IgD-negative memory B cell (primary cell): Measurements from ENCODE around the gene SELPLG. TPM values are rescaled to one million over a fixed set of nuclear protein-coding genes. Genes with fewer than 3 reads are reported as not detected.

Experiments
- H3K27ac Mint-ChIP-seq, 3 donors: one replicate each; pipeline ENCODE4 v1.8.0; 2020 to 2022; ENCODE audit warnings: mild to moderate bottlenecking in 3 of 3, mixed read lengths in 3 of 3, moderate library complexity in 1 of 3
- H3K27me3 Mint-ChIP-seq: one replicate; pipeline ENCODE4 v1.8.0; 2021; ENCODE audit warnings: mixed read lengths
- H3K36me3 Mint-ChIP-seq: one replicate; pipeline ENCODE4 v1.8.0; 2020; ENCODE audit warnings: mild to moderate bottlenecking, mixed read lengths
- H3K4me1 Mint-ChIP-seq, 3 donors: one replicate each; pipeline ENCODE4 v1.8.0; 2020 to 2022; ENCODE audit warnings: mixed read lengths in 3 of 3, mild to moderate bottlenecking in 1 of 3
- H3K4me3 Mint-ChIP-seq, 4 donors: one replicate each; pipeline ENCODE4 v1.8.0; 2020 to 2022; ENCODE audit warnings: mild to moderate bottlenecking in 4 of 4, mixed read lengths in 4 of 4, moderate library complexity in 3 of 4
- H3K9me3 Mint-ChIP-seq, 3 donors: one replicate each; pipeline ENCODE4 v1.8.0; 2020 to 2021; ENCODE audit warnings: mixed read lengths in 3 of 3, mild to moderate bottlenecking in 1 of 3
- polyA plus RNA-seq: library from polyadenylated mRNA; unstranded; fragments of 300-500 nt; fragmentation: Illumina TruSeq; gene quantifications from one replicate; pipeline ENCODE4 v1.2.3, GENCODE V29; 2021

SELPLG gene
- polyA plus RNA-seq, 1 donor from 2014 or later: 37.0 TPM

- Mint-ChIP-seq H3K4me1 (peaks cover 0 to 5% (median 0%) of the 10 kb centered on the region in 3 donors), H3K27ac (no peak overlapping the region), H3K4me3 (no peak overlapping the region), H3K9me3 (no peaks in the 10 kb centered on the region), H3K36me3 (peaks cover 2% of the 10 kb centered on the region), H3K27me3 (peaks cover 1% of the 10 kb centered on the region)
Measured at GRCh38 chr12:108602976-108603704, 30.6 kb downstream of the SELPLG start.

GRCh38 chr12:108602209-108602705 lies 31.4 kb downstream of the SELPLG start:
- peaks cover 0 to 5% (median 3%) of the 10 kb centered on the region in 3 donors for H3K4me1 Mint-ChIP-seq
- H3K27me3 Mint-ChIP-seq: no peaks in the 10 kb centered on the region
- H3K4me3 Mint-ChIP-seq: no peak overlapping the region
- no peak overlapping the region for H3K27ac Mint-ChIP-seq
- no peaks in the 10 kb centered on the region for H3K9me3 Mint-ChIP-seq
- H3K36me3 Mint-ChIP-seq: peaks cover 2% of the 10 kb centered on the region

GRCh38 chr12:108600702-108601007 lies 33.0 kb downstream of the SELPLG start:
- H3K27me3 Mint-ChIP-seq: no peaks in the 10 kb centered on the region
- H3K27ac Mint-ChIP-seq: no peak overlapping the region
- no peak overlapping the region for H3K4me3 Mint-ChIP-seq
- peaks cover 2% of the 10 kb centered on the region for H3K36me3 Mint-ChIP-seq
- H3K9me3 Mint-ChIP-seq: no peaks in the 10 kb centered on the region
- peaks cover 0 to 5% (median 3%) of the 10 kb centered on the region in 3 donors for H3K4me1 Mint-ChIP-seq

GRCh38 chr12:108599948-108600701 lies 33.6 kb downstream of the SELPLG start:
- Mint-ChIP-seq H3K4me1 (peaks cover 0 to 5% (median 3%) of the 10 kb centered on the region in 3 donors), H3K4me3 (no peak overlapping the region), H3K27me3 (no peaks in the 10 kb centered on the region), H3K27ac (no peak overlapping the region), H3K9me3 (no peaks in the 10 kb centered on the region), H3K36me3 (peaks cover 2% of the 10 kb centered on the region)

GRCh38 chr12:108599541-108599940 lies 34.2 kb downstream of the SELPLG start:
- no peaks in the 10 kb centered on the region for H3K27me3 Mint-ChIP-seq
- peaks cover 0 to 5% (median 3%) of the 10 kb centered on the region in 3 donors for H3K4me1 Mint-ChIP-seq
- H3K36me3 Mint-ChIP-seq: peaks cover 2% of the 10 kb centered on the region
- H3K27ac Mint-ChIP-seq: no peak overlapping the region
- H3K9me3 Mint-ChIP-seq: no peaks in the 10 kb centered on the region
- H3K4me3 Mint-ChIP-seq: no peak overlapping the region

- no peak overlapping the region for H3K4me3 Mint-ChIP-seq
- no peak overlapping the region for H3K27ac Mint-ChIP-seq
- H3K4me1 Mint-ChIP-seq: peaks cover 0 to 3% (median 0%) of the 10 kb centered on the region in 3 donors
- H3K27me3 Mint-ChIP-seq: no peaks in the 10 kb centered on the region
- peaks cover under 1% of the 10 kb centered on the region for H3K36me3 Mint-ChIP-seq
- no peaks in the 10 kb centered on the region for H3K9me3 Mint-ChIP-seq
Measured at GRCh38 chr12:108598553-108599250, 35.0 kb downstream of the SELPLG start.

- Mint-ChIP-seq H3K4me3 (no peak within 1 kb of the TSS), H3K9me3 (no peaks in the 10 kb centered on the region), H3K27ac (no peak within 1 kb of the TSS), H3K36me3 (no peaks in the 10 kb centered on the region), H3K27me3 (no peaks in the 10 kb centered on the region), H3K4me1 (peaks cover 0 to 3% (median 0%) of the 10 kb centered on the region in 3 donors)
Measured at GRCh38 chr12:108597559-108598471, 35.9 kb downstream of the SELPLG start, which contains the start of gene TMEM119. TMEM119 (minus strand) TSS chr12:108598084; CDS start chr12:108592383, 5,701 bp downstream.

GRCh38 chr12:108596854-108597558 lies 36.7 kb downstream of the SELPLG start:
- Mint-ChIP-seq H3K4me3 (no peak overlapping the region), H3K27ac (no peak overlapping the region), H3K4me1 (peaks cover 0 to 3% (median 0%) of the 10 kb centered on the region in 3 donors), H3K9me3 (no peaks in the 10 kb centered on the region), H3K36me3 (no peaks in the 10 kb centered on the region), H3K27me3 (no peaks in the 10 kb centered on the region)

- no peaks in the 10 kb centered on the region for H3K27me3 Mint-ChIP-seq
- H3K9me3 Mint-ChIP-seq: no peaks in the 10 kb centered on the region
- no peaks in the 10 kb centered on the region for H3K36me3 Mint-ChIP-seq
- H3K4me3 Mint-ChIP-seq: no peak overlapping the region
- peaks cover 0 to 3% (median 0%) of the 10 kb centered on the region in 3 donors for H3K4me1 Mint-ChIP-seq
- no peak overlapping the region for H3K27ac Mint-ChIP-seq
Measured at GRCh38 chr12:108595711-108596647, 37.7 kb downstream of the SELPLG start.

- peaks cover 0 to 3% (median 0%) of the 10 kb centered on the region in 3 donors for H3K4me1 Mint-ChIP-seq
- H3K9me3 Mint-ChIP-seq: no peaks in the 10 kb centered on the region
- no peaks in the 10 kb centered on the region for H3K36me3 Mint-ChIP-seq
- no peak overlapping the region for H3K27ac Mint-ChIP-seq
- H3K27me3 Mint-ChIP-seq: no peaks in the 10 kb centered on the region
- no peak overlapping the region for H3K4me3 Mint-ChIP-seq
Measured at GRCh38 chr12:108594960-108595710, 38.6 kb downstream of the SELPLG start.

- H3K4me3 Mint-ChIP-seq: no peak overlapping the region
- H3K36me3 Mint-ChIP-seq: no peaks in the 10 kb centered on the region
- peaks cover 0 to 3% (median 0%) of the 10 kb centered on the region in 3 donors for H3K4me1 Mint-ChIP-seq
- no peaks in the 10 kb centered on the region for H3K9me3 Mint-ChIP-seq
- no peak overlapping the region for H3K27ac Mint-ChIP-seq
- H3K27me3 Mint-ChIP-seq: no peaks in the 10 kb centered on the region
Measured at GRCh38 chr12:108594323-108594903, 39.3 kb downstream of the SELPLG start.
